GM21360 (cell line): ENCODE results near the gene GIGYF1.
"Not testable (repeated sequence)": the region's sequence is repeated elsewhere in the genome, so short reads cannot be mapped to it uniquely, and the experiment has no call there.

Source experiments
- ATAC-seq: cut with Tn5 transposase; IDR thresholded peaks from one replicate; pipeline ENCODE4 v1.9.1; 2021; ENCODE audit warnings: mild to moderate bottlenecking, moderate library complexity; ENCODE audit not compliant: unreplicated experiment

The GIGYF1 gene

DNA sequence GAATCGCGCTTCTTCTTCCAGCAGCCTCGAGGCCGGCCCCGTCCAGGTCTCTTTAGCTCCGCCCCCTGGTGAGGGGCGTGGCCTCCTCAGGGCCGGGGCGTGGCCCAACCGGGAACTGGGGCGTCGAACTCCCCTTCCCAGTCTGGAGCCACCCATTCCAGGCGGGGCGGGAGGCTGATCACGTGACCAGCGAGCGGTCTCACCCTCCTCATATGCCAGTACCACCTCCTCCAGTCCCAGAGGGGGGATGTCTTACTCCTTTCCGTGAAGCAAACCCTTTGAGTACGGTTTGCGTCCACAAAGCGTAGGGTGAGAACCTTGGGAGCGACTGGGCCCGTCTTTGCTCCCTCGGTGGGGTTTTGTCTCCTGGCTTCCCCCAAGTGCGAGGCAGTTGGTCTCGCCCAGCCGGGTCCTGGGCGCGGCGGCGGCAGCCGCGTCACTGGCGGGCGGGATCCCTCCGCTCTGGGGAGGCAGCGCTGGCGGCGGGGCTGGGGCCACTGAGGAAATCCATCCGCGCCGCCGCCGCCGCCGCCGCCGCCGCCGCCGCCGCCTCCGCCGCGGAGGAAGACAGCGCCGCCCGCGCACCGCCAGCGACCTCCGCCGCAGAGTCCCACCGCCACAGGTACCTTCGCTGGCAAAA, 20.6 kb downstream of the GIGYF1 start, which contains the start of gene GNB2:
Gene GNB2, plus strand, starts transcription at position 439 of the 640 bp plus-strand sequence. CDS start 2,526 bp downstream, outside the sequence.
- peak; percentile 55 for ATAC-seq

DNA sequence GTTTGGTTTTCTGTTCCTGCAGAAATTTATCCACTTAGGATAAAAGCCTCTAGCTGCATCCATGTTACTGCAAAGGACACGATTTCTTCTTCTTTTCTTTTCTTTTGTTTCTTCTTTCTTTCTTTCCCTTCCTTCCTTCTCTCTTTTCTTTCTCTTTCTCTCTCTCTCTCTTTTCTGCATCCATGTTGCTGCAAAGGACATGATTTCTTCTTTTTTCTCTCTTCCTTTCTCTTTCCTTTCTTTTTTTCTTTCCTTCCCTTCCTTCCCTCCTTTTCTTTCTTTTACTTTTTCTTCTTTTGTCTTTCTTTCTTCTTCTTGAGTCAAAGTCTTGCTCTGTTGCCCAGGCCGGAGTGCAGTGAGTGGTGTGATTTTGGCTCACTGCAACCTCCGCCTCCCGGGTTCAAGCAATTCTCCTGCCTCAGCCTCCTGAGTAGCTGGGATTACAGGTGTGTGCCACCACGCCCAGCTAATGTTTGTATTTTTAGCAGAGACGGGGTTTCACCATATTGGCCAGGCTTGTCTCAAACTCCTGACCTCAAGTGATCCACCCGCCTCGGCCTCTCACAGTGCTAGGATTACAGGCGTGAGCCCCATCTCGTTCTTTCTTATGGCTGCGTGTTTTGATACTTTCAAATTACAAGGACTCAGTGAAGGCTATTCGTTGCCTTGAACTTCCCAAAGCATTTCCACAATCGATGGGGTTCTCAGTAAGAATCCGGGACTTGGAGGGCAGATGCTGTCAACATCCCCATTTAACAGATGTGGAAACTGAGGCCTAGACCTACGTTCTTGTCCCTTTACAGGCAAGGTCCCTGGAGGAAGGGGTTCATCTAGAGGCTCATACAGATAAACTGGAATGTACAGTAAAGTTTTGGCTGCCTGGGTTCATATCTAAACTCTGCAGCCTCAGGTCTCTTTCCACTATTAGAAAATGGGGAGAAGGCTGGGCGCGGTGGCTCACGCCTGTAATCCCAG, 22.4 kb downstream of the GIGYF1 start:
- no peak for ATAC-seq

DNA sequence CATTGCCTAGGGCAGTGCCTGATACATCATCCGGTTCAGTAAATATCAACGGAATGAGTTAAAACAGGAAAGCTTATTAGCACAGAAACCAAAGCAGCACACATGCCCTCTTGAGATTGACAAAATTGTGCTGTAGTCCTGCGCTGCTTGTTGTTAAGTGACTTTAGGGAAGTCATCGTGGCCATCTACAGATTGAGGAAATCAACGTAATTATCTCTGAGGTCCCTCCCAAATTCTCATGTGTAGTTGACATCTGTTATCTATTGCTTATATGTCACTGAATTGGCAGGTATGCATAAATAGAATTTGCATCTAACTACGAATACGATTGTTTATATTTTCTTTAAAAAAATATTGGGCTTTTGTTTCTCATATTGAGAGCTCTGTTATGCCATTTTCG, 24.0 kb downstream of the GIGYF1 start:
- no peak for ATAC-seq

DNA sequence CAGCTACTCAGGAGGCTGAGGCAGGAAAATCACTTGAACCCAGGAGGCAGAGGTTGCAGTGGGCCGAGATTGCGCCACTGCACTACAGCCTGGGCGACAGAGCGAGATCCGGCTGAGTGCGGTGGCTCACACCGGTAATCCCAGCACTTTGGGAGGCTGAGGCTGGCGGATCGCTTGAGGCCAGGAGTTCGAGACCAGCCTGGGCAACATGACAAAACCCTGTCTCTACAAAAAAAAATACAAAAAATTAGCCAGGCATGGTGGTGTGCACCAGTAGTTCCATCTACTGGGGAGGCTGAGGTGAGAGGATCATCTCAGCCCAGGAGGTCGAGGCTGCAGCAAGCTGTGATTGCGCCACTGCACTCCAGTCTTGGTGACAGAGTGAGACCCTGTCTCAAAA, 24.9 kb downstream of the GIGYF1 start:
- ATAC-seq = not testable (repeated sequence)

DNA sequence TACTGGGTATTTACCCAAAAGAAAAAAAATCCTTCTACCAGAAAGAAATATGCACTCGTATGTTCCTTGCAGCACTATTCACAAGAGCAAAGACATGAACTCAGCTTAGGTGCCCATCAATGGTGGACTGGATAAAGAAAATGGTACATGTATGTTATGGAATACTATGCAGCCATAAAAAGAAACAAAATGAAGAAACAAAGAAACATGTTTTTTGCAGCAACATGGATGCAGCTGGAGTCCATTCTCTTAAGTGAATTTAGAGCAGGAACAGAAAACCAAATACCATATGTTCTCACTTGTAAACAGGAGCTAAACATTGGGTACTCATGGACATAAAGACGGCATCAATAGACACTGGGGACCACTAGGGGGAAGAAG, 26.0 kb downstream of the GIGYF1 start:
- ATAC-seq = no peak

DNA sequence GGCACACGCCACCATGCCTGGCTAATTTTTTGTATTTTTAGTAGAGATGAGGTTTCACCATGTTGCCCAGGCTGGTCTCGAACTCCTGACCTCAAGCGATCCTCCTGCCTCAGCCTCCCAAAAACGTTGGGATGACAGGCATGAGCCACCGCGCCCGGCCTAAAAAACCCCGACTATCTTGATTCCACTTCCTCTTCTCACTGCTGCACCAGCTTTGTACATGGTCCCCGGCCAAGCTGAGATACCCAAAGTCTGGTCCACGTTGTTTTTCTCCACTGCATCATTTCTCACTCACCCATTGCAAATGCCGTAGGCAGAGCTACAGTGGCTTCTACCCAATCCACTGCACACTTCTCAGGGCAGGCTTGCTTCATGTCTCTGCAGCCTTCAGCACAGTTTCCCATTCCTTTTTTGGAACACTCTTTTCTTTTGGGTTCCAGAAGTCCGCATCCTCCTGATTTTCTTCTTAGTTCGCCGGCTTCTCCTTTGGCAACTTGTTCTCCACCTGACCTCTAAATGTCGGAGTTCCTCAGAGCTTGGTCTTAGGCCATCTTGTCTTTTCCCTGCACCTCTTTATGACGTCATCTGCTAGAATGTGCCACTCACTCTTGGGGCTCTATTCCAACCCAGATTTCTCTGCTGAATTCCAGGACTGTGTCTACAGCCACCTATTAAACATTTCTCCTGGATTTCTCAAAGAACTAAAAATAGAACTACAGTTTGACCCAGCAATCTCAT, 26.6 kb downstream of the GIGYF1 start:
- ATAC-seq = no peak

DNA sequence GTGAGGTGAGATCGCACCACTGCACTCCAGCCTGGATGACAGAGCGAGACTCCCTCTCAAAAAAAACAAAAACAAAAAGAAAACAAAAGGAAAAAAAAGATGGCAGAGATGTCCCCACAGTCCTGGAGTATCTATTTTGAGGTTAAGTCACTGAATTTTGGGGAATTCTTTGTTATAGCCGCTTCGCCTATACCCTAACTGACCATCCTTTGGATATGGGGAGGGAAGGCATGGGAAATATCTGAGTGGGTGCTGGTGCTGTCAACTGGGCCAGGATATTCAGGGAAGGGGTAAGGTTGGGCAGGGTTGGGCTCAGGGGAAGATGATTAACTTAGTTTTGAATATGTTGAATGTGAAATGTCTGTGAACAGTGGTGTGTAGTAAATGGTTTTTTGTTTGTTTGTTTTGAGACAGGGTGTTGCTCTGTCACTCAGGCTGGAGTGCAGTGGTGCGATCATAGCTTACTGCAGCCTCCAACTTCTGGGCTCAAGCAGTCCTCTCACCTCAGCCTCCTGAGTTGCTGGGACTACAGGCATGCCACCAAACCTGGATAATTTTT, 28.8 kb downstream of the GIGYF1 start:
- ATAC-seq = no peak

DNA sequence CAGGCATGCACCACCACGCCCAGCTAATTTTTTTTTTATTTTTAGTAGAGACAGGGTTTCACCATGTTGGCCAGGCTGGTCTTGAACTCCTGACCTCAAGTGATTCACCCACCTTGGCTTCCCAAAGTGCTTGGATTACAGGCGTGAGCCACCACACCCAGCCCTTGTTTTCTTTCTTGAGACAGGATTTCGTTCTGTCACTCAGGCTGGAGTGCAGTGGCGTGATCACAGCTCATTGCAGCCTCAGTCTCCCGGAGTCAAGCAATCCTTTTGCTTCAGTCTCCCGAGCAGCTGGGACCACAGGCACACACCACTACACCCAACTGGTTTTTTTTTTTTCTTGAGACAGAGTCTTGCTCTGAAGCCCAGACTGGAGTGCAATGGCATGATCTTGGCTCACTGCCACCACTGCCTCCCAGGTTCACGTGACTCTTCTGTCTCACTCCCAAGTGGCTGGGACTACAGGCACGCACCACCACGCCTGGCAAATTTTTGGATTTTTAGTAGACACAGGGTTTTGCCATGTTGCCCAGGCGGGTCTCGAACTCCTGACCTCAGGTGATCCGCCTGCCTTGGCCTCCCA, 31.8 kb downstream of the GIGYF1 start:
- ATAC-seq = not testable (repeated sequence)

DNA sequence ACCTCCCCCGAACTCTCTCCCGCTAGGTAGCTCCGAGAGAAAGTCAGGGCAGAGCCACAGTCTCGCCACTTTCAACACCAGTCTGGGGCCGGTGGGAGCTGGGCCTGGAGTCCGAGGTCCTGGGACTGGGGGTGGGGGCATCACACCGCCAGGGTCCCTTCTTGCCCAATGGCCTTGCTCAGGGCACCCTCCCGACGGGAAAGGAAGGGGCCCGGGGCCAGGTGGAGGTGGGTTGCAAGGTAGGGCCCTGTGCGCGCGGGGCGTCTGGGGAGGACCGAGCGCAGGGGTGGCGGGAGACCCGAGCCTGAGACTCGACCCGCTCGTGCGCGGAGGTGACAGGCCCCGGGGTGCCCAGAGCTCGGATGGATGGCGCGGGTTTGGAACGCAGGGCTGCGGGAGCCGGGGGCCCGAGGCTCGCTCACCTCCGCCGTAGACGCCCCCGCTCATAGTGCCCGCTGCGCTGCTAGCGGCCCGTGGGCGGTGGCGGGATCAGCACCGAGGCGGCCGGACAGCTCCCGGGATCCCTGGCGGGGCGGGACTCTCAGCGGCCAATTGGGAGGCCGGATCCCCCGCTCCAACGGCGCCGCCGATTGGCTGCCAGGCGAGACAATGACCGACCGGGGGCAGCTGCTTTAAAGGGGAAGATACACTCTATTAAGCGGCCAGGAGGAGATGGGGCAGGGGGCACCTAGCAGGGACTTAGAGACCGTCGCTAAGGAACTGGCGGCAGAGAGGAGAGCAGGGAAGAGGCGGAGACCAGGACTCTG, 38.0 kb downstream of the GIGYF1 start, which contains the start of gene ACTL6B:
Gene ACTL6B, minus strand, starts transcription at position 541 of the 767 bp plus-strand sequence. Its CDS starts 94 bp downstream, at position 447.
- no peak for ATAC-seq

DNA sequence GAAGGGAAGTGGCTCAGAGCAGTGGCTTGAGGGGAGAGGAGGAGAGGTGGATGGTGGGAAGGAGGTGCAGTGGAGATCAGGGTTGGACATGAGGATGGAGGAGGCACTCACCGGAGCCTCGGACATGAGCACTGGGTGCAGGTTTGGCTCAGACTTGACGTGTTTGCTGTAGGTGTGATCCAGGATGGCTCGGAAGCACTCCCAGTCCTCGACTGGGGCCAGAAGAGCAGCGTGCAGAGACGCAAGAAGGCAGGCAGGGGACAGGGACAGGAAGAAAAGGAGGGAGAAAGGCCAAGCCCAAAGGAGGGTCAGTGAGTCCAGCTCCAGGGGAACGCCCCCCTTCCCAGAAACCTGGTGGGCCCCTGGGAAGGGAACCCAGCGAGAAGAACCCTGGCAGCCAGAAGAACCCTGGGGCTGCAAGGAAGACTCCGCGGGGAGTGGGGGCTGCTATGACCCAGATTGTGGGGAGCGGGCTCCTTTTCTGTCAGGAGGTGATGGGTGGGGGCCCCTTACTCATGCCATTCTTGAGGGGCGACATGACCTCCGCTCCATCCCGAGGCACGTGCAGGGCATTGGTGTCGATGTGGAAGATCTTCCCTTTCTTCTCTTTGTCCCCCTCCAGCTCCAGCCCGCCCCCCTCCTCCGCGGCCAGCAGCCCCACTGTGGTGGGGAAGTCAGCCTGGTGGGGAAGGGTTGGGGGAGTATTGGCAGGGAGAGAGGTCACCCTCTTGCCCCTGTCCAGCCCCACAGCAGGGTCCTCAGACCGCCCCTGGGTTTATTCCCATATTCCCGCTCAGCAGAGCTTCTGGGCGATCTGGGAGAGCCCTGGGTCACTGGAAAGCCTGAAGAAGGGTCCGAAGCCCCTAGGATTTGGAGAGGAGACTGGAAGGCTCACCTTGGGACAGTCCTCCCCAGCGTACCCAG, 38.9 kb downstream of the GIGYF1 start:
- ATAC-seq = no peak

DNA sequence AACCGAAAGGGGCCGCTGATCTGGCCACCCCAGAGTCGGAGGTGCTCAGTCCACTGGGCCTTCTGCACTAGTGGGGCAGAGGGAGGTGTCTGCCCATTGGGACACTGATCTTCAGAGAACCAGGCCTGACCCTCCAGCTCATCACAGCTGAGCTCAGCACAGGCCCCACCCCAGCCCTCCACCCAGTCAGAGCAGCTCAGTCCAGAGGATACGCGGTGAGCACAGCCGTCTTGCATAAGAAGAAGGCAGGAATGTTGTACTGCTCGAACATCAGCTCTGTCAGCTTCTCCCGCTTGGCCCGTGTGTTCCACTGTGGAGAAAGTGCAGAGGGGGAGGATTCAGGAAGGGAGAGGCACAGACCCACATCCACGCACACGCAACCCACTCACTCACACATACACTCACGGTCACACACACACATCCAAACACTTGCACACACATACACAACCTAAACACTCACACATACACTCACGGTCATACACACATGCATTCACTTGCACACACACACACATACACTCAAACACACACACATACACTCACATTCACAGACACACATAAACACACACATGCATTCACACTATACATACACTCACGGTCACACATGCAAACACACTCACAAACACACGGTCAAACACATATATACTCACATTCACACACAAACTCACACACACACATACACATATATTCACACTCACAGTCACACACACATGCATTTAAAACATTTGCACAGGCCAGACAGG, 44.1 kb downstream of the GIGYF1 start:
- ATAC-seq = no peak

DNA sequence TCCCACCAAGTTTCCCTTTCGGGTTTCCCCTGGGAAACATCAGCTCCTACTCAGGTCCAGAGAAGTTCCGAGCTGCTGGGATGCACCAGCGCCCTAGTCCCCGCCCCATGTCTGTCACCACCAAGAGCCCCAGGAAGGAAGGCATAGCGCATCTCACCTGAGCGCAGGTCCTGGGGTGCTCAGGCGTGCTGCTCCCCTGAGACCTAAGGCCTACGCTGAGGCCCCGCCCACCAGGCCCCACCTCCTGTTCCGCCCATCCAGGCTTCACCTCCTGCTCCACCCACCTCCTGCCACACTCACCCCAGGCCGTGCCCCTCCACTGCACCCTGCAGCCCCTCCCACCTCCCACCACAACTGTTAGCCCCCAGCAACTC, 51.5 kb downstream of the GIGYF1 start:
- ATAC-seq = no peak

DNA sequence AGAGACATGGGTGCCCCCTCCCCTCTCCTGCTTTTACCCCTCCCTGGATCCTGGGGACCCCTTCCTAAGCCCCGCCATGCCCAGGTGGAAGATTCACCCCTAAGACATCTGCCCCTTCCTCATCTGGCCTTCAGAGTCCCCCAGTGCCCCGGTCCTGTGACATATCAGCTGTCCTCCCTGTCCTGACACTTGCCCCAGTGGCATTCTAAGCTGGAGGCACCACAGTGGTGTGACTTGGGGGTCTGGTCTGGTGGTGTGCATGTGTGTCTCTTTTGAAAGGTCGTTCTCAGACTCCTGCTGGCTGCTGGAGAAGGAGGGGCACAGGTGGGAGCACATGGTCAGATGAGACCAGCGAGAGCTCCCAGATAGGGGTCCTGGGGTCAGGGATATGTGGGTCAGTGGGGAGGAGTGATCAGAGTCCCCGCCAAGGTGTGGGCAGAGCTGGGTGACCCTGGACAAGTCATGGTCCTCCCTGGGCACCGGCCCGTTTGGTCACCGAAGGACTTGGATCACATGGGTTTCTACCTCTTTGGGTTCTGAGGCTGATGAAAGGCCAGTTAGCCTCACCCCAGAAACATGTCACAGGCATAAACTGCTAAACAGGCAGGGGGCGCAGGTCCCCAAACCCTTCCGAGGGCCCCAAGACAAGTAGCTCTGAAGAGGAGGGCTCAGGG, 52.1 kb downstream of the GIGYF1 start:
- ATAC-seq = no peak

DNA sequence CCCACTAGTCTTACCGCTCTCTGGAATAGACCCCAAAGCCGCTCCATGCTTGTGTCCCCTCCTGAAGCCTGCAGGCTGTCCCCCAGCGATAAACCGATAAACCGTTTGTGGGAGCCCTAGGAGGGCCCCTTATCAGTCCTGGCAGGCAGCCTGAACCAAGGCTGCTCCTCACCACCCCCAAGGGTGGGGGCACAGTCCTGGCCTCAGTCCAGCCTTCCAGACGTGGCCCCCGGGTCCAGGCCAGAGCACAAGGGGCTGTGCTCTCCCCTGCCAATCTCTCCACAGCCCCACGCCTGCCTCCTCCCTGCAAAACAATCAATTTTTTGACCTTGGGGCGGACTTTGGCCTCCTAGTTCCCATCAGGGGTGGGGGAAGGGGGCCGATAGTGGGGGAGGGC, 52.6 kb downstream of the GIGYF1 start, which contains the start of gene TFR2:
Gene TFR2, minus strand, starts transcription at position 90 of the 397 bp plus-strand sequence. Its CDS starts 43 bp downstream, at position 47.
- ATAC-seq = no peak

DNA sequence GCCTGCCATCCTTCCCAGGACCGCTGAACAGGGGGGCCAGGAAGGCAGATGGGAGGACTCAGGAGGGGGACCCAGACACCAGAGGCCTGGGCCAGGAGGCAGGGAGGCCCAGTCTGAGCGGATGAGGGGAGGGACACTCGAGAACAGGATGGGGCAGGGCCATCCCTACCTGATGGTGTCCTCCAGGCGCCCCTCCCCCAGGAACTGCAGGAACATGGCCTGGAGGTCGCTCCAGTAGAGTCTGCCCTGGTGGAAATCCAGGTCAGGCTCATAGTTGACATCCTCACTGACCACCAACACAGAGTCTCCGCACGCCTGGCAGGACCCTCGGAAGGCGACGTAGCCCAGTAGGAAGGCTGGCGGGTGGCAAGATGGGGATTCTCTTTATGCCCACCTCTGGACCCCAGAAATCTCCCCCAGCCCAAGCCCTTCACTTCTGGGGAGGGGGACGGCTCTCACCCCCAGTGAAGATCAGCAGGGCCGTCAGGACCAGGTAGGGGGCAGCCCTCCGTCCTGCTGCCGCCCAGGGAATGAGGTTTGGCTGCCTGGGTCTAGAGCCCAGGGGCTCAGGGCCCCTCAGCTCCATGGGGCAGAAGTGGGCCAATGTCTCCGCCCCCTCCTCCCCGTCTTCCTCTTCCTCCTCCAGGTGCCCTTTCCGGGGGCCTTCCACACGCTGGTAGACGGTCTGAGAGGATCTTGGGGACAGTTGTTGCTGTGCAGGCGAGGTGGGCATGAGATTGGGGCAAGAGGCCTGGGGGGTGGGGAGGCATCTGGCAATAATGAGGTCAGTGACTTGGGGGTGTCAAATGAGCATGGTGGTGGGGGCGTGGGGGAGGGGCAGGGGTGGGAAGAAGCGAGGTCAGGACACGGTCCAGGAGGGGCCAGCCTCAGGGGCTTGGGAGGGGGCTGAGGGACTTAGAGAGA, 53.3 kb downstream of the GIGYF1 start:
- no peak for ATAC-seq

DNA sequence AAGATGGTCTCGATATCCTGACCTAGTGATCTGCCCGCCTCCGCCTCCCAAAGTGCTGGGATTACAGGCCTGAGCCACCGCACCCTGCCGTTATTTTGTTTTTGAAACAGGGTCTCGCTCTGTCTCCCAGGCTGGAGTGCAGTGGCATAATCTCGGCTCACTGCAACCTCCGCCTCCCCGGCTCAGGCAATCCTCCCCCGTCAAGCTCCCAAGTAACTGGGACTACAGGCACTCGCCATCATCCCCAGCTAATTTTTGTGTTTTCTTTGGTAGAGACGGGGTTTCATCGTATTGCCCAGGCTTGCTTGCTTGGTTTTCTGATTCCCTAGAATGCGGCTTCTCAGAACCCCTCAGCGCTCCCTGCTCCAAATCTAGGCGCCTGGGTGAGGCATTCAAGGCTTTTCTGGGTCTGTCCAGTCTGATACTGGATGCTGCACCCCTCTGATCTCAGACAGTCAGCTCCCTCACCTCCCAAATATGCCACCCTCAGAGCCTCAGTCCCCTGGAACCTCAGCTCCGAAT, 54.0 kb downstream of the GIGYF1 start:
- no peak for ATAC-seq
